ENCODE measurements around the gene ADARB1.
A peak's percentile ranks its signal among the peaks of the same experiment; 100 is the strongest.

Gene ADARB1

DNA sequence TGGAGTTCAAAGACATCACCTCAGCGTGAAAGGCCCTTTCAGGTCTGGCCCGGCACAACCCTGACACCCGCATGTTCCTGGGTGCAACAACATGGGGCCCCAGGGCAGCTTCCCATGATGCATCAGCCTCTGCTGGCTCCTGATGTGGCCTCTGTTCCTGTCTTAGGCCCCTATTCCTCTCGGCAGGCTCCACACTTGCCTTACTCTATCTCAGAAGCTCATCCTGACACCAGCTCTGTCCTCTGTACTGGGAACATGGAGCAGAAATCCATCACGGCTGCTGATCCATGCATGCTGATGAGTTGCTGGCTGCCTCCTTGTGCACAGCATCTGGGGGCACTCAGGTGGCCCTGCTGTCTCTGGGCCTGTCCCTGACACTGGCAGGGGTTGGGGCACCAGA, 74.6 kb downstream of the ADARB1 start:
- no peak for DNase-seq (ENCODE audit: low read depth in 2 of 2)

DNA sequence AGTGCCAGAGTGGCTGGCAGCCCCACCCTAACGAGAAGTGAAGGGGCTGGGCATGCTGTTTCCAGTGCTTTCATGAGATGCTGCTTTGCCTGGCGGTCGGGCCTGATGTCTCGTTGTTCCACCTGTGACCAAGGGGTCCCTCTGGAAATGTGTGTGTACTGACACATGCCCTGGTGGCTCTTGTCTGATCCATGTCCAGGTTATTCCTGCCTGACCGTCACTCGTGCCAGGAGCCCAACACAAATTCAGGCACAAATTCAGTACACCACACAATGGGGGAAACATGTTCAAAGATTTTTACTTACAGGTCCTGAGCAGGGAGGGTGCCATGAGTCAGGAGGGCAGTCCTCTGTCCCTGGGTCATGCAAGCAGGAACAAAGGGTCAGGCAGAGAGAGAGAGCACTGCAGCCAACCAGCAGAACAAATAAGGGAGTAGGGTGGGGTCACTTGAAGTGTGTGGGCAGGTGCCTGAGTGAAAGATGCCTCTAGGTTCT, 76.3 kb downstream of the ADARB1 start:
- no peak for DNase-seq (ENCODE audit: low read depth in 2 of 2)

DNA sequence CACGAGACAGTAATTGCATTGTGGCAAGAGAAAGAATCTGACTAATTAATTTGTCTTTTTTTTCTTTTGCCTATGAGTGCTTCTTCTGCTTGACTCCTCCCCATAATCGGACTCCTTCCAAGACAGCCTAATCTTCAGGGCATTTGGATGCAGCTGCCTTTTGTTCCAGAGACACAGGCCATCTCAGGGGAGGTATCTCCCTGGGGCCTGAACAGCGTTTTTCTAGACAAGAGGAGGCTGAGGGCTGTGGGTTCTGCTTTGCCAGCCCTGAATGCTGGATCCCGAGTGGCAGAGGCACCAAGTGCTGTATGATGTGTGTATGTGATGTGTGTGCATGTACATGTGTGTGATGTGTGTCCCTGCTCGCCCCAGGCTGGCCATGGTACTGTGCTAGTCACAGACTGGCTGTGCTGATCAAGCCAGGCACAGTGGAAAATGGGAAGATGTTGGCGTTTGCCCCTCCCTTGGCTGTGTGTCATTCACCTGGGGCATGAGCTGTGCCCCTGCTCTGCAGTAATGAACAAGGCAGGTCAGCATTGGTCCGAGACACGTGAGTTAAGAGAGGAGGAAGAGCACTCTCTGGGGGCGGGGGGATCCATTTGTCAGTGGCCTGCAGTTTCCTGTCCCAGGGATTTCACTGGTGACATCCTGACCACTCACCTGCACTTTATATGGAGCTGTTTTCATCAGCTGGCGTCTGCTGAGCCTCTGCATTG, 77.2 kb downstream of the ADARB1 start:
- no peak for DNase-seq (ENCODE audit: low read depth in 2 of 2)

DNA sequence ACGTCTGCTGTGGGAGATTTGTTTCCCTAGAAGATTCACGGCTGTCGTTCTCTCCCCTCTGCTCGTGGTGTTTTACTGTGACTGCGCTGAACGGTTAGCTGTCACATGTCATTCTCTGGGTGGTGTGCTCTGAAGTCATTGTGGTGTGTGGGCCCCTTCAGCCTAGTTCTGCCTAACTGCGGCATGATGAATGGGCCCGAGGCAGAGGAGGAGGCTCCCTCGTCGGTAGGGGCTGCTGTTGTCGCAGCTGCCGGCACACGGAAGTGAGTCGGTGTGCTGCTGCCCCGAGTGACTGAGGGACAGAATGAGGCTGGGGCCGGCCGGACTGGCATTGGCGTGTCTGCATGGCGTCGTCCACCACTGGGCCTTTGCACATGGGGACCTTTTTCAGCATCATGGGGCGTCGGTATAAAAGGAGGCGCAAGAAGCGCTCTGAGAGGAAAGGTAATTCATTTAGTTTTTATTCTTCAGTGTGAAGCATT, 77.9 kb downstream of the ADARB1 start:
- peak; percentile 38 to 46 for DNase-seq (ENCODE audit: low read depth in 2 of 2)

DNA sequence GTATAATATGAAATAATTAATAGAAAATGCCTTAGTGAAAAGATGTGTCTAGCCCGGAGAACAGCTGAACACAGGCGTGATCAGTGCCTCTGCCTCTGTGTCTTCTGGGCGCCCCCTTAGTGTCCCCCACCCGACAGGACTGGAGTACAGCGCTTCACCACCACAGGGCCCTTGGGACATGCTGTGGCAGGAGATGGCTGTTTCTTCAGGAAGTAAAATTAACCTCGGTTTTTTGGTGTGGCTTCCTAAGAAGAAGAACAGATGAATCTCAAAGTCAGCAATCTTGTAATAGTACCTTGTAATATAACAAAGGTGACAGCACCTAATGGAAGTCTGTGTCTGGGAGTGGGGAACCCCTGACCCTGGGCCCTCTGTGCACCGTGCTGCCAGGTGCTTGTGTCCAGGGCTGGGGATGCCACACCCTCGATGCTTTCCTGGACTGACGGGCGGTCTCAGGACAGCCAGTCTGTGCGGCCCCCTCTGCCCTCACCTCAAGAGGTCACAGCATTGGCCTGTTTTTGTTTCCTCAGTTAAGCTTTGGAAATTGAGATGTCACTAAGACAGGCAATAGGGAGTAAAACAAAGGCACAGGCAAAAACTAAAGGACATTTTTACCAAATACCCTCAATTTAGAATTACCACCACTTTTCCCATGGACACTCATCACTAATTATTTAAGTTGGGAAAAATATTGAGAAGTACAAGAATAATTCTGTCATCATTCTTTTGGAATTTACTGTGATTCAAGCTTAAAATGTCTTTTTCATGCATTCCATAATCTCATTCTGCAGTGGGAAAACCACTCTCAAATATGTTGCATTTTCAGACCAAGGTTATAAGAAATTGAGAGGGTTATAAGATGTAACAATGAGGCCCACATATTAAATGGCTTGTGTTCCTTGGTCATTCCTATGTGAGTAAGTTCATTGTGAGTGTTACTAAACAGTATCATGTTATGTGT, 79.3 kb downstream of the ADARB1 start:
- no peak for DNase-seq (ENCODE audit: low read depth in 2 of 2)

DNA sequence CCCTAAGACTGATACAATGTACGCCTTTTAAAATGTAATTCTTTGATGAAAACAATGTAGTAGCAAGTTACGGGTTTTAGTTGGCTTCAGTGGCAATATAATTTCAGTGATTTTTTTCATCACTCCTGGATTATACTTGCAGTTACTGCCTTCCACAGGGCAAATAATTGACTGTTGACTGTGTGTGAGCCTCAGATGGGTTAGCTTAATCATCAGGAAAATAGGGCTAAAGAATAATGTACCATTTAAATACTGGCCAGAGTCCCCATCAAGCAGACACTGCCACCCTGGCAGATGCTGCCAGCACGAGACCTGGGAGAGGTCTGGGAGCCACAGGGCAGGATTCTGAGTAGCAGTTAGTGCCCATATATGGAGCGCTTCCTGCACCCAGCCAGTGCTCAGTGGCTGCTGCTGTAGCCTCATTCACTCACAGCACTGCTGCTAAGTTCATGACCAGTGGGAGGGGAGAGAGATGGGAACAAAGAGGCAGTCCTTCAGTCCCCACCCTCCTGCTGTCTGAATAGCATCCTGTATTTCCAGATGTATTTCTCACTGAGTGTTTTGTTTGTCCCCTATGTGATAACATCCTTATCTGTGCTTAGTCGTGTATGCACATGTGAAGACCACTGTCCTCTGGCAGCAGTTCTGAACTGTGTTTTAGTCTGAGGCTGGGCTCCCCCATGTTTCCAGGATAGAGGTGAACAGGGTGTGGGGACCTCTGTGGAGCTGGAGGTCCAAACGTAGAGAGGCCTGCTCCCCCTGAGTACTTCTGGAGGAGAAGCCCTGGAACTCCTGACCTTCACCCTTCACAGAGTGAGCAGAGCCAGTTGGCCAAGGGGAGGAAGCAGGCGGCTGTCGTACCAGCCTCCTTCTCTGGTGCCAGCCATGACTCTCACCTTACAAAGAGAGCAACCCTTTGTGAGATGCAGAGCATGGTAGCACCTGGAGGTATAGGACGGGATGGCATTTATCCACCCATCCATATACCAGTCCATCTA, 80.4 kb downstream of the ADARB1 start:
- DNase-seq (ENCODE audit: low read depth in 2 of 2) = no peak

GRCh38 chr21:45155910-45156309, 81.5 kb downstream of the ADARB1 start:
- no peak for DNase-seq (ENCODE audit: low read depth in 2 of 2)

- DNase-seq (ENCODE audit: low read depth in 2 of 2) = no peak
Measured at GRCh38 chr21:45156459-45156858, 82.1 kb downstream of the ADARB1 start.

DNA sequence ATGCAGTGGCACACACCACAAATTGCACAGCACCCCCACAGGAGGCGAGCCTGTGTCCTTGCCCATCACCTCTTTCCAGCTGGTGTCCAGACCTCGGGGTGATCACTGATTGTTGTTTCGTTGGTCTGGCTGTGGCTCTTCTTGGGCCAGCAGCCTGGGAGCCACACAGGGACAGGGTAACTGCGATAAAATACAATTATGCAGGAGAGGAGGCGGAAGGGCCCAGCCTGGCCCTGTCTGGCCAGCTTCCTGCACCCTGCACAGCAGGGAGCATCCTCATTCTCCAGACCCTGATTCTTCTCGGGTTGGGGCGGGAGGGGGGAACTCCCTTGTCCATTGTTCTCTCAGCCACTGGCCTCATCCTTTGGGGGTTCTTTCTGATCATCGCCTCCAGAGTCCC, 83.6 kb downstream of the ADARB1 start:
- no peak for DNase-seq (ENCODE audit: low read depth in 2 of 2)

DNA sequence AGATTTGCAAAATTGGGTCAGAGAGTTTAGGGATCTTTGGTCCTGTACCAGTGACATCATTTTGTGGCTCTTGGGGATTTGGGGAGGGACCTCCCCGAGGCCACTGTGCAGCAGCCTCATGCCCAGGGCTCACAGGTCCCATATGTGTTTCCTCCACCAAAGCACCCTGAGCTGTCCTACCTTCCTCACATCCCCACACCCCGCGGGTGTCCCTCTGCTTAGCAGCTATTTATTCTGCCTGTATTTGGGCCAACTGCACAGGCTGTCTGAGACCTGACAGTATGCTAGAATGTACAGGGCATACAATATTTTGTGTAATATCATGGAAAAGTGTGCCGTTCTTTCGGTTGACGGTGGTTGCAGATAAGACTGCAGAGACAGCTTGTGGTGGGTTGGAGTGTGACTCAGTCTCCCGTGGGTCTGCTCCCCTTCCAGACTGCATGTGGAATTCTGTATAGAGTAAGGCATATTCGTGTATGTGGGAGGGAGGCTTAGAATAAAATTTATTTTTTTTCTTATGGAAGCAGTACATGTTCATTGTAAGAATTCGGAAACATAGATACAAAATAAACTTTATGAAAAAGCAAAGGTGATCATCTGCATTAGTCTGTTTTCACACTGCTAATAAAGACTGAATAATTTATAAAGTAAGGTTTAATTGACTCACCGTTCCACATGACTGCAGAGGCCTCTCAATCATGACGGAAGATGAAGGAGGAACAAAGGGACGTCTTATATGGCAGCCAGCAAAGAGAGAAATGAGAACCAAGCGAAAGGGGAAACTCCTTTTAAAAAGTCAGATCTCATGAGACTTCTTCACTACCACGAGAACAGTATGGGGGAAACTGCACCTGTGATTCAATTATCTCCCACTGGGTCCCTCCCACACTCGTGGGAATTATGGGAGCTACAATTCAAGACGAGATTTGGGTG, 84.4 kb downstream of the ADARB1 start:
- no peak for DNase-seq (ENCODE audit: low read depth in 2 of 2)

- no peak for DNase-seq (ENCODE audit: low read depth in 2 of 2)
Measured at GRCh38 chr21:45160198-45160597, 85.8 kb downstream of the ADARB1 start.

GRCh38 chr21:45161038-45161945, 86.9 kb downstream of the ADARB1 start:
- no peak for DNase-seq (ENCODE audit: low read depth in 2 of 2)

DNA sequence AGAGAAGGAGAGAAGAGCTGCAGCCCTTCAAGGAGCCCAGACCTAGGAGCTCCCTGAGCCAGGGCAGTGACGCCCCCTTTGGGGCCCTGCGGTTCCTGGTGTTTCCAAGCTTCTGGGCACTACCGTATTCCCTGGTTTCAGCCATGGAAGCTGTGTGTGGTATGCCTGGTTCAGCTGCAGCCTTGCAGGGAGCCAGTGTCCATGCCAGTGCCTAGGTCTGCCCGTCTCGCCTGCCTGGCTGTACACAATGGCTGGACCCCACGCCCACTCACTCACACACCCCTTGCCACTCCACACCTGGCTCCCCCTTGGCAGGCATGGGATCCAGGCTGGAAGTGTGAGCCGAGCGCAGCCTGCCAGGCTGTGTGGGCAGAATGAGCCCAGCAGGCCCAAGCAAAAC, 87.7 kb downstream of the ADARB1 start:
- no peak for DNase-seq (ENCODE audit: low read depth in 2 of 2)

GRCh38 chr21:45162809-45163208, 88.4 kb downstream of the ADARB1 start:
- no peak for DNase-seq (ENCODE audit: low read depth in 2 of 2)

DNA sequence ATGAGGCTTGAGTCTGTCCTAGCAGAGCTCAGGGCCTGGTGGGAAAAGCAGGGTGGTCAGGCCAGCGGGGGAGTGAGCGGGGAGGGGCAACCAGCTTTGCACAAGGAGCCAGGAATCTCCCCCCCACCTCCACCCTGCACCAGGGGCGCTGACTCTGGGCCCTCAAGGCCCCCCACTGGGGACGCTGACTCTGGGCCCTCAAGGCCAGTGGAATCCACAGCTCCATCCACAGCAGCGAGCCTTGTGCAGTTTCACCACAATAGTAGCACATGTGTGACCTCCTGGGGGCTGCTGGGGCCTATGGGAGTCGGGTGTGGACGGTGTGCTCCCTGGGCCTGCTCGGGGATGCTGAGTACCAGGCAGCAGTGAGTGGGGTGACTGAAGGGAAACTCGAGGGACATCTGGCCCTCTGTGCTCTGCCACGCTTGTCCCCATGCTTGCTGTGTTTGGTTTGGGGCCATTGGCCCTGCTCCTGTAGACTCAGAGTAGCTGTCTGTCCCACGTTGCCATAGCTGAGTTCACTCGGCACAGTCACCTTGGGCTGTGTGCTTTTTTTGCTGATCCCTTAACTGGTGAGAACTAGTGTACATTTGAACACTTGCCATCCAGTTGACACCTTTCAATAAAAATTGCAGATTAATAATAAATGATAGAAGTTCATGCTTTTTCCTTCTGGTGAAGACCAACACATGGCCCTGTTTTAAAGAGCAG, 89.2 kb downstream of the ADARB1 start:
- no peak for DNase-seq (ENCODE audit: low read depth in 2 of 2)

- no peak for DNase-seq (ENCODE audit: low read depth in 2 of 2)
Measured at GRCh38 chr21:45164124-45164511, 89.7 kb downstream of the ADARB1 start.

- no peak for DNase-seq (ENCODE audit: low read depth in 2 of 2)
Measured at GRCh38 chr21:45164838-45165237, 90.5 kb downstream of the ADARB1 start.

GRCh38 chr21:45166931-45167330, 92.6 kb downstream of the ADARB1 start:
- no peak for DNase-seq (ENCODE audit: low read depth in 2 of 2)

- no peak for DNase-seq (ENCODE audit: low read depth in 2 of 2)
Measured at GRCh38 chr21:45167796-45168222, 93.4 kb downstream of the ADARB1 start.
